HG02884 (cell line): ENCODE measurements around the gene DCAF7.

Experiments
- ATAC-seq: cut with Tn5 transposase; IDR thresholded peaks from one replicate; pipeline ENCODE4 v1.9.1; 2021; ENCODE audit warnings: mild to moderate bottlenecking, moderate library complexity; ENCODE audit not compliant: unreplicated experiment

DCAF7 gene

DNA sequence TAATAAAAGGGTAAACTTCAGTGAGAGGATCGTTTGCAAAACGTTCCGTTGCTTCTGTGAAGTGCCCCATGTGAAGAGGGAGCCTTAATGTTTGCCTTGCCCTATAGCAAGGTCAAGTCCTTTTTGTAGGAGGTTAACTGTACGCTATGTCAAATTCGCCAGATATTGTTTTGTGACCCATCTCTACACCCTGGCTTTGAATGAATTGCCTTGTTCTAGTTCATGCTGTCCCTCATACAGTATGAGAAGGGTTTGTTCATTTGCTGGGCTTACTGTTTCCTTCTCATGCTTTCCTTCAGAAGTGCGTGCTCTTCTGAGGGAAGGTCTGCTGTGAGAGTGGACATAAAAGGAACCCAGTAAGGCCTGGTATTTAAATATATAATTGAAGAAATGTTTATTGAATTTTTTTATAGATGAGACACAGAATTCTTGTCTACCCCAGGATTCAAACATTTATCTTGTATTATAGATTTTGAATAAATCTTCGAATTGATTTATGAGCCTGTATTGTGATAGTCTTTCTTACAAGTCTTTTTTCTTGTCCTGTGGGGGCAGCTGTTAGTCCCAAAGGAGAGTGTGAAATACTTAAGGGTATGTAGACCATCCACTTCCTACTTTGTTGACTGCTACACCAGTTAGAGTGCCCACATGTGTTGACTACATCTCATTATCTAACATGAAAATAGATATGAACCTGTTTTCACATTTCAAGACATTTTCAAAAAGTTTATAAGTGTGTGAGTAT, 73.7 kb downstream of the DCAF7 start:
- no peak for ATAC-seq

DNA sequence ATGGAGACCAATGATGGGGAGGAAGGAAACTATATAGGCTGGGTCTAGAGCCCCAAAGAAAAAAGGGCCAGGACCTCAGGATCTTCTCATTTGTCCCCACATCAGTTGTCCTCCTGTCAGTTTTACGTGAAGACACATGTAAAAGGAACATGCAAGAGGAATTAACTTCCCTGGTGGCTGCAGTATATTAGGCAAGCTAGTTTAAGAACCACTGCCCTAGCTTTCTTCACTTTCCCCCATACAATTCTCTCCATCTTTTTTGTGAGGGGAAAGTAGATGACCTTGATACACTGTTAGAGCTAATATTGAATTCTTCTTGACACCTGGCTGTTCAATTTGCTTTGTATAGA, 74.2 kb downstream of the DCAF7 start:
- ATAC-seq, result no peak

DNA sequence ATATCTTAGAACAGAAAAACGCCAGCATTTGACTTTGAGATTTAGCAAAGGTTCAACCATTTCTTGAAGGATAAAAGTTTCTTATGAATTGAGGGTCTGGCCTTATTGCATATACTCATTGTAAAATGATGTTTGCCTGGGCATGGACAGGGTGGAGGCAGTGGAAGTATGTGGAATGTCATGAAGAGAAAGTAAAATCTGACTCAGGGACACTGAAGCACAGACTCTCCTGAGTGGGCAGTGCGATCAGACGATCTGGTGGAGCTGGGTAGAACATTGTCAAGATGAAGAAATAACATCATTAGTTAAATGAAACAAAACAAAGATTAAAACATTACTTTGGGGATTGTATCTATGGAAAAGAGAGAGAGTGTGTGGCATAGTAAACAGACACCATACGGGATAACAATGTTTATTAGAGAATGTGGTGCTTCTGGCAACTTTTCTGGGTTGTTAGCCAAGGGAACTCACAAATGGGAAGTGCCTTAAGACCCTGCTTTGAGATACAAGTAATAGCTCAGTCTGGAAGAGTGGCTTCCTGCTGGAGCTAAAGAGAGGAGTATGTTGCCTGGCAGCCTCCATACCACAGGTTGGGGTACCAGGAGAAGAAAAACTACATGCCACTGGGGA, 76.4 kb downstream of the DCAF7 start:
- ATAC-seq, result no peak

DNA sequence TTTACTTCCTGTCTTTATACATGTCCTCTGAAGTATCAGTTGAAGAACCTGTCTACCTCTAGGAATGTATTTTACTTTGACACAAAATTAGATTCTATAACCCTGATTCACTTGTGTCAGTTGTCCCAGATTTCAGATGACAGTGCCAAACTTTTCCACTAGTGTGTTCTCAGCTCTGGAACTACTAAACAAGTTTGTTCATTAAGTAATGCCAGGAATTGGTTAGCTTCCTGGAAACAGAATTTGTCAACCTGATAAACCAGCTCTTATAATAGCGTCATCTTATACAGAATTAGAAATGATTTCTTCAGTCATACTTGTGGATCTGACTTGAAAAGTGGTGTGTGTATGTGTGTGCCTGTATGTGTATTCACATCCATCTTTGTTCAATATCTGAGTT, 79.3 kb downstream of the DCAF7 start:
- no peak for ATAC-seq

DNA sequence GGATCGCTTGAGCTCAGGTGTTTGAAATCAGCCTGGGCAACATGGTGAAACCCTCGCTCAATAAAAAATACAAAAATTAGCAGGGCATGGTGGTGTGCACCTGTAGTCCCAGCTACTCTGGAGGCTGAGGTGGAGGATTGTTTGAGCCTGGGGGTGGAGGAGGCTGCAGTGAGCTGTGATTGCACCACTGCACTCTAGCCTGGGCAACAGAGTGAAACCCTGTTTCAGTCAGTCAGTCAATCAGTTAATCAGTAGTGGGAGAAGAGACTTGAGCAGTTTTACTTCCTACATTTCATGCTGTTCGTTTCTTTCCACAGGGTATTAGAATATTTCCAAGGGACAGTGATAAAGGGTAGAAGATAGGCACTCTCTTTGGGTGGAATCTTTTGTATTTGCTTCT, 80.8 kb downstream of the DCAF7 start:
- ATAC-seq, result no peak

DNA sequence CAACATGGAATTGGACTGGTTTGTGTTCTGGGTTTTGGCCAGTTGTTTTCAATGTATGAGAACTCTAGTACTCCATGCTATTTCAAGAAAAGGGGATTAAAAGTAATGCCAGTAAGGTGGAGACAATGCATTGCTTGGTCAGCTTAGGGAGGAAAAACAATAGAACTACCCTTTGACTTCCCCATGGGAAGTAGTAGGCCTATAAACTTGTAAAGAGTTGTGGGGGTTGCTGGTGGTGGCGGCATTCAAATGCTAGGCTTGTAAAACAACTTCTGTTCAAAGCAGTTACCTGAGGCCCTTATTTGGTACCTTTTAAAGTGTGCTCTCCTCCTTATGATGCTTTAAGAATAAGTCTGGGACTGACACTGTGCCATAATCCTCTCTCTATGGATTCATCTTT, 81.3 kb downstream of the DCAF7 start:
- ATAC-seq, result no peak

DNA sequence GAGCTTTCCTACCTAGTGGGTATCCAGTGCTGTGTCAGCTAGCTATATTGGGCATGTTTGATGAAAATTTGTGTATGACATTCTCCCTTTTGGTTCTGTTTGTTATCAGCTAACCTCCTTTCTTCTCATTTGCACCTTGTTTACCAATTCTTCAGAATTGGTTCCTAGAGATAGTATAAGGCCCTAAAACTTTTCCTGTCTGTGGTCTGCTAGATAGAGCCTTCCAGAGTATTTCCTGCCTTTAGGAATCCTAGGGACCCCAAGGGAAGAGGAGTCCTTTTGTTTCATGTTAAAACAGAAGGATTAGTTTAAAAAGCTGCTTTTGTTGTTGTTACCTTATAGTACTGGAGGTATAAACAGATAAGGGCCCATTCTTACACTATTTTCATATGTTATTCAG, 83.5 kb downstream of the DCAF7 start:
- no peak for ATAC-seq

DNA sequence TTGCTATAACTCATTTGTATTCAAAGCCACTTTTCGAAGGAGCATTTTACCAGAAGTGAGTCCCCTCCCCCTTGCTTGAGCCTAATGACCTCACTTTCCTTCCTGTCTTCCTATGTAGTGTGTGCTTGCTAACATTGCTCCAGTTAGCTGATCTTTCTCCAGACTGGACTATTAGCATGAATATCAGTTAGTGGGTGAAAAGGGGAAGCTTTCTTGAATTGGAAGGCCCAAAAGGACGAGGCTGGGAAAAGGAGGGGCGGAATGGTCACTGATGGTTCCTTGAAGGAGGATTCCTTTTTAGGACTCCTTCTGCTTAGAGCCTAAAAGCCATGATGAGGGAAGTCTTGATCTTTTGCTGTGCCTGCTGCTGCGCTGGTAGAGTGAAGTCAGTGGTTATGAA, 83.9 kb downstream of the DCAF7 start:
- ATAC-seq, result no peak

DNA sequence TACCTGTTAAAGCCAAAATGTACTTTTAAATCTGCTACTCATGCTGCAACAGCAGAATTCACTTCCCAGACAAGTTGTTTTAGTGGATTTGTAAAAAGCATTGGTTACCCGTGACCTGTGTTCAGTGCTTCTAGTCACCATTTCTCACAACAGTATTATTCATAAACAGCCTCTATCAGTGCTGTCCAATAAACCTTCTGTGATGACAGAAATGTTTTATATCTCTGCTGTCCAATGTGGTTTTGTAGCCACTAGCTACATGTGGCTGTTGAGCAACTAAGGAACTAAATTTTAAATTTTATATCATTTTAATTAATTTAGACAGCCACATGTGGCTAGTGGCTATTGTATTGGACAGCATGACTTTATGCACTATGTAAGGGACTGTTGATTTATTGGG, 84.5 kb downstream of the DCAF7 start:
- no peak for ATAC-seq

DNA sequence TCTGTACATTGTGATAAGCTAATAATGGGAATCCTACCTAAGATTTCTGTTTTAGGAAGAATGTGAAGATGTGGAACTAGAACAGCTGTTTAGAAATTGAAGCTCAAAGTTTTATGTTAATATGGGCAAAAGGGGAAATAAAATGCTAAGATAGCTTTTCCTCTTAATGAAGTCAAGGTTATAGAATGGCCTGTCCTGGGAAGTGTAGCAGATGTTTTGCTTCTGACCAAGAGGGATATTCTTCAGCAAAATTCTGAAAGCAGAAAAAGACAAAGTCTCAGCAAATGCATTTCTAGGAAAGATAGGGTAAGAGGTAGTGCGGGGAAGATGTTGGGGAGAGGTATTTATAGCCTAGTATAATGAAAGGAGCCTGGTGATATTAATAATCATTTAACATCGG, 85.0 kb downstream of the DCAF7 start:
- no peak for ATAC-seq

DNA sequence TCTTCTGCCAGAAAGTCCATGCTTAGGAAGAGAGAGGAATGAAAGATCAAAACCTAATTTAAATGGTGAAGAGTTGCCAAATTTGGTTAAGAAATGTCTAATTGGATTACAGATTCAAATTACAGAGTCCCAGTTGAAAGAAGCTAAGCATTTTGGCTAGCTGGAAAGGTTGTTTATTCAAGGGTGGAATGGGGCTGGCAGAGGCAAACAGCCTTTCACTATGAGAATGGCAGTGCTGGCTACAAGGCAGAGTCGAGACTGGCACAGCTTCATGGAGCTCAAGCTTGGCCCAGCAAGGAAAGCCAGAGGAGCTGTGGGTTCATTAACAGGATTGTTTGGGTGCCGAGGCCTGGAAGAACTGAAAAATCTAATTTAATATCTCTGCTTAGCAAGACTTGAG, 85.5 kb downstream of the DCAF7 start:
- no peak for ATAC-seq

DNA sequence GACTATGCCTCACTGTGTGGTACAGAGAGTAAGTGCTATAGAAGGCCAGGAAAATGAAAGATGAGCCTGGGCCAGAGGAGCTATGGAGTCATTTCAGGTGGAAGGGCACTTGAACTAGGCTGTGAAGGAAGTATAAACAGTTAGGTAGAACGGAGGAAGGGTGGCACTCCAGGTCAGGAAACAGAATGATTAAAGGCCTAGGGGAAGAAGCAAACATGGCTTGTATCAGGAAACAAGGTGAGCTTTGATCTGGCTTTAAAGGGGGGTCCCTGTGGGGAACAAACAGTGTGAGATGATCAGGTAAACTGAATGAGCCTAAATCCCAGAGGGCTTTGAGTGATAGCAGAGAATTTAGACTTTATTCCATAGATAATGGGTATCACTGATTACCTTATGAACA, 88.8 kb downstream of the DCAF7 start:
- ATAC-seq, result no peak

DNA sequence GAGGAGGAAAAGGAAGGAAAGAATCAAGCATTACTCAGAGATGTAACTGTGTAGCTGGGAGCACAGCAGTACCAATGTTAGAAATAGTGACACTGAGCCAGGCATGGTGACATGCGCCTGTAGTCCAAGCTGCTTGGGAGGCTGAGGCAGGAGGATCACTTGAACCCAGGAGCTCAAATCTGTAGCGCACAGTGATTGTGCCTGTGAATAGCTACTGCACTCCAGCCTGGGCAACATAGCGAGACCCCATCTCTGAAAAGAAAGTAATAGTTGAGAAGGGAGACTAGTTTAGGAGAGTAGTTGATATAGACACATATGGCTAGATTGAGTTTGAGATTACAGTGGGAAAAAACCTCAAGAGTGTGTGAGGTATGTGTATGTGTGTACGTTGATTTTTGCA, 89.8 kb downstream of the DCAF7 start:
- ATAC-seq, result no peak

DNA sequence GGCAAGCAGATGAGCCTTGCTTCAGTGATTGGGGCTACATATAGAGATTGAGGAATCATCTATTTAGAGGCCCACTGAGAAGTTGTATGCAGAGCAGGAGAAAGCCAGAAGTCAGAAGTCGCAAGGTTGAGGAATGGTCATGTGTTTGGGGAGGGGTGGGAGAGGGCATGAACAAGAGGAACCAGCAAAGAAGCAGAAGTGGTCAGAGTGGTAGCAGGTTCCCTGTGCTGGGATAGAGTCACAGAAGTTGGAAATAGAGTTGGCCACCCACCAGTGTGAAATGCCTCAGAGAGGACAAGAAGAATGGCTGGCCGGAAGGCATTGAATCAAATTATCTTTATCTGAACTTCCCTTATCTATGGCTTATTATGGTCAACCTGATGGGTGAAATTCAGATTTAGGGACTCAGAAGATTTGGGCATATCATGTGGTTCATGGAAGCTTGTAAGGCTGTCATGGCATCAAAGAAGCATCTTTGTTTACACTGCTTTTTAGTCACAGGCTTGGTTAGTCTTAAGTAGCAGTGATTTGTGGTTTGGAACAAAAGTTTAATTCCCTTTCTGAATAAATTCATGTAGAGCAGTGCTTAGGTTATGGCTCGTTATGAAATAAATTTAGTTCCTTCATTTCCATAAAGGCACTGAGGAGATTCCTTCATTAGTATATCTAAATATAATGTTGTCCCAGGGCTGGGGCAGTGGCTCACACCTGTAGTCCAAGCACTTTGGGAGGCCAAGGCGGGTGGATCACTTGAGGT, 91.6 kb downstream of the DCAF7 start:
- no peak for ATAC-seq
